LNCAP (cell line): ENCODE measurements around the gene AGPAT4.

Experiments used
- CTCF ChIP-seq: fragments of 450-650 bp; IDR thresholded peaks from 2 replicates; pipeline ENCODE4 v1.5.1; 2017; ENCODE audit warnings: mild to moderate bottlenecking

The AGPAT4 gene

GRCh38 chr6:161168281-161168891, 105.5 kb downstream of the AGPAT4 start:
- no peak for TF ChIP-seq CTCF

GRCh38 chr6:161166677-161167076, 107.2 kb downstream of the AGPAT4 start:
- no peak for TF ChIP-seq CTCF

GRCh38 chr6:161166176-161166575, 107.7 kb downstream of the AGPAT4 start:
- no peak for TF ChIP-seq CTCF

DNA sequence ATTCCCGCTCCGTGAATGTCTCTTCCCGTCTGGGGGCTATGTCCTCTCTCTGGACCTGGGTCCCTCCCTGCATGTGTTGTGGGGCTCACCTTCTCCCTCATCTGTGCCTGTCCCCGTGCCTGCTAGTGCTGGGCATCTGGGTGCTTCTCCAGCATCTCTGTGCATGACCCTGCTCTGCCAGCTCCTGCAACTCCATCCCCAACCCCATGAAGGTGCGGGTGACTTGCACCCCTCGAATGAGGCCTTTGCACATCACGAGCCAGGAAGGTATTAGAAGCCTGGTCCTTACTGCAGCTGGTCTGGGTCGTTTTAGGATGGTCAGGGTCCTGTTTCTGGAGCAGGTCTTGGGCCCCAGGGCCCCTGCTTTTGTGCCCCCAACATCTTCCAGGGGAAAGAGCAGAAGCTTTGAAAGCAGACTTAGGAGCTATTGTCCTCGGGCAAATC, 109.7 kb downstream of the AGPAT4 start:
- no peak for TF ChIP-seq CTCF

DNA sequence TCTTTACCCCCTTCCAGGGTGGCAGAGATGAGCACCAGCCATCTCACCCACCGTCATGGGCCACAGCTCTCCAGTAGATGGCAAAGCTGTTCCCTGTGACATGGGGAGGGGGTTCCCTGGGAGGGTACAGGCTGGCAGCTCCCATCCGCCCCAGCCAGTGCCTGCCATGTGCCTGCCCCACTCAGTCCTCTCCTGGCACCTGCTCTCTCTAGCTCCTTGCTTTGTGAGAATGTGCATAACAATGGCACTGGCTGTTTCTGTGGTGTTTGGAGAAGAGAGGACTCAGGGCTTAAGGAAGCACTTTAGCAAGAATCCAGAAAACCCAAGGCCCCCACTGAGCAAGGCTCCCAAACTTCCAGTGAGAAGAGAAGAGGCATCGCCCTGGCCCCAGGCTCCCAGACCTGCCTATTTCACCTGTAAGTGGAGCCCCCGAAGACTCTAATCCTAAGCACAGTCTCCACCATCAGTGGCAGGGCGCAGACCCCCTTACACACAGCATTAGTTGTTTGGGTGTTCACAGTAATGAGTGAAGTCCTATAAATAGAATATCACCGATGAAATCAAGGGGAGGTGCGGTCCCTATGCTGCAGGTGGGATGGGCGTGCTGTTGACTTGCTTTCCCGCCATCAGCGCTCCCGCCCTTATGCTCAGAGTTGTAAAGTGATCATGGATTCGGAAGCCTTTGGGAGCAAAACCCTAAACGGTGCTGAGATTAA, 110.2 kb downstream of the AGPAT4 start:
- no peak for TF ChIP-seq CTCF

- TF ChIP-seq CTCF = no peak
These were observed 111.1 kb downstream of the AGPAT4 start for GRCh38 chr6:161162722-161163121.

GRCh38 chr6:161161889-161162624, 111.8 kb downstream of the AGPAT4 start:
- no peak for TF ChIP-seq CTCF
